Measurements from ENCODE around the gene KIAA1217. TPM values are rescaled to one million over a fixed set of nuclear protein-coding genes. Genes with fewer than 3 reads are reported as not detected.
"Not testable (repeated sequence)": the region's sequence is repeated elsewhere in the genome, so short reads cannot be mapped to it uniquely, and the experiment has no call there.

The KIAA1217 gene
- polyA plus RNA-seq, 1 donor from 2014 or later, result 0.22 TPM

- TF ChIP-seq TAF1 (IDR thresholded peaks at IDR 0.05; ENCODE audit: low read depth), result no peak
- no peak overlapping the region for H3K27ac ChIP-seq (ENCODE audit: low read length)
- H4K20me1 ChIP-seq (ENCODE audit: insufficient read depth), result no peaks in the 10 kb centered on the region
Measured at GRCh38 chr10:24481241-24481640, 272.3 kb downstream of the KIAA1217 start.

DNA sequence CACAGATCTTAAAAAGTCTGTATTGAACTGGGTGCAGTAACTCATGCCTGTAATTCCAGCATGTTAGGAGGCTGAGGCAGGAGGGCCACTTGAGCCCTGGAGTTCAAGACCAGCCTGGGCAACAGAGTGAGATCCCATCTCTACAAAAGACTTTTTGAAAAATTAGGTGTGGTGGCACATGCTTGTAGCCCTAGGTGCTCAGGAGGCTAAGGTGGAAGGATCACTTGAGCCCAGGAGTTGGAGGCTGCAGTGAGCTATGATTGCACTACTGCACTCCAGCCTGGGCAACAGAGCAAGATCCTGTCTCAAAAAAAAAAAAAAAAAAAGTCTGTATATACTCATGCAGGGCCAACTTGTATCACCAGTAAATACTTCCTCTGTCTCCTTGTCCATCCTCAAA, 273.8 kb downstream of the KIAA1217 start:
- H3K4me3 ChIP-seq (ENCODE audit: low read length); H3K9me2 ChIP-seq (ENCODE audit: insufficient read depth, low read length); H3K4me2 ChIP-seq (ENCODE audit: low read length); H3K9me3 ChIP-seq (ENCODE audit: low read length); H3K9ac ChIP-seq (ENCODE audit: low read length); H3K27ac ChIP-seq (ENCODE audit: low read length); H4K20me1 ChIP-seq (ENCODE audit: insufficient read depth); H2AFZ ChIP-seq (ENCODE audit: low read depth, low read length); H3F3A ChIP-seq (ENCODE audit: insufficient read depth, low read length, poor library complexity, severe bottlenecking); H3K79me2 ChIP-seq (replicated peaks; ENCODE audit: insufficient read depth, low read length); H3K27me3 ChIP-seq (ENCODE audit: insufficient read depth, low read depth, low read length); H3K36me3 ChIP-seq (ENCODE audit: insufficient read depth, low read length): not testable (repeated sequence)

More at GRCh38 chr10:24481241-24481640, 272.3 kb downstream of the KIAA1217 start:
- no peaks in the 10 kb centered on the region for H3K9me2 ChIP-seq (ENCODE audit: insufficient read depth, low read length)
- H3F3A ChIP-seq (ENCODE audit: insufficient read depth, low read length, poor library complexity, severe bottlenecking), result no peaks in the 10 kb centered on the region
- H3K27me3 ChIP-seq (ENCODE audit: insufficient read depth, low read depth, low read length), result no peaks in the 10 kb centered on the region
- H3K4me3 ChIP-seq (ENCODE audit: low read length), result no peak overlapping the region
- H3K79me2 ChIP-seq (replicated peaks; ENCODE audit: insufficient read depth, low read length), result no peaks in the 10 kb centered on the region
- H3K4me2 ChIP-seq (ENCODE audit: low read length), result no peak overlapping the region
- no peaks in the 10 kb centered on the region for H3K36me3 ChIP-seq (ENCODE audit: insufficient read depth, low read length)
- no peak overlapping the region for H3K9ac ChIP-seq (ENCODE audit: low read length)
- no peaks in the 10 kb centered on the region for H3K9me3 ChIP-seq (ENCODE audit: low read length)
- no peak overlapping the region for H2AFZ ChIP-seq (ENCODE audit: low read depth, low read length)

DNA sequence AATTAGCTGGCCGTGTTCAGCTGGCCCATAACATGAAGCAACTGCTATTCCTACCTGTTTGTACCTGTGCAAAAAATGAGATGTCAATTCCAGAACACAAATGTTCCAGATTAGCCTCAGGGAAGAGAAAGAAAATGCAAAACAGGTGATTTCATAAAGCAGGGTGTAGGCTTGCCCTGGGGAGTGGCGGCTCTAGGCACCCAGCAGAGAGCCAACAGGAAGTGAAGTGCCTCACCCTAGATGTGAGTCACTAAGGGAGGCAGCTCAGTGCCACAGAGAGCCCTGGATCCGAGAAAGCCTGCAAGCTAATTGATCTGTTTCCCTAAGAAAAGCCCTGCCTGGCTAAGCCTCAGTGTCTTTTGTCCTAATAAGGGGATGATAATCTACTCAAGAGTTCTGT, 274.8 kb downstream of the KIAA1217 start:
- Histone ChIP-seq H4K20me1 (ENCODE audit: insufficient read depth) (no peaks in the 10 kb centered on the region), H3K9me2 (ENCODE audit: insufficient read depth, low read length) (no peaks in the 10 kb centered on the region), H3K79me2 (replicated peaks; ENCODE audit: insufficient read depth, low read length) (no peaks in the 10 kb centered on the region), H3K9ac (ENCODE audit: low read length) (no peak overlapping the region), H3K9me3 (ENCODE audit: low read length) (no peaks in the 10 kb centered on the region), H3K27ac (ENCODE audit: low read length) (no peak overlapping the region), H3K4me3 (ENCODE audit: low read length) (no peak overlapping the region), H3F3A (ENCODE audit: insufficient read depth, low read length, poor library complexity, severe bottlenecking) (no peaks in the 10 kb centered on the region), H3K36me3 (ENCODE audit: insufficient read depth, low read length) (no peaks in the 10 kb centered on the region), H3K27me3 (ENCODE audit: insufficient read depth, low read depth, low read length) (no peaks in the 10 kb centered on the region), H2AFZ (ENCODE audit: low read depth, low read length) (no peak overlapping the region), H3K4me2 (ENCODE audit: low read length) (no peak overlapping the region)
- TF ChIP-seq POLR2AphosphoS5 (IDR thresholded peaks at IDR 0.05) (no peak), TAF1 (IDR thresholded peaks at IDR 0.05; ENCODE audit: low read depth) (no peak), EZH2 (IDR thresholded peaks at IDR 0.05; ENCODE audit: borderline replicate concordance, insufficient read depth, low read length, poor library complexity, severe bottlenecking) (no peak), RAD21 (conservative IDR thresholded peaks at IDR 0.05) (no peak), EP300 (conservative IDR thresholded peaks at IDR 0.05; ENCODE audit: poor library complexity, severe bottlenecking) (no peak), SMC3 (conservative IDR thresholded peaks at IDR 0.05; ENCODE audit: poor library complexity) (no peak), MXI1 (conservative IDR thresholded peaks at IDR 0.05; ENCODE audit: poor library complexity, severe bottlenecking) (no peak), CTCF (IDR thresholded peaks at IDR 0.05; ENCODE audit: poor library complexity, severe bottlenecking) (no peak)
- TF ChIP-seq, protein P1, sequence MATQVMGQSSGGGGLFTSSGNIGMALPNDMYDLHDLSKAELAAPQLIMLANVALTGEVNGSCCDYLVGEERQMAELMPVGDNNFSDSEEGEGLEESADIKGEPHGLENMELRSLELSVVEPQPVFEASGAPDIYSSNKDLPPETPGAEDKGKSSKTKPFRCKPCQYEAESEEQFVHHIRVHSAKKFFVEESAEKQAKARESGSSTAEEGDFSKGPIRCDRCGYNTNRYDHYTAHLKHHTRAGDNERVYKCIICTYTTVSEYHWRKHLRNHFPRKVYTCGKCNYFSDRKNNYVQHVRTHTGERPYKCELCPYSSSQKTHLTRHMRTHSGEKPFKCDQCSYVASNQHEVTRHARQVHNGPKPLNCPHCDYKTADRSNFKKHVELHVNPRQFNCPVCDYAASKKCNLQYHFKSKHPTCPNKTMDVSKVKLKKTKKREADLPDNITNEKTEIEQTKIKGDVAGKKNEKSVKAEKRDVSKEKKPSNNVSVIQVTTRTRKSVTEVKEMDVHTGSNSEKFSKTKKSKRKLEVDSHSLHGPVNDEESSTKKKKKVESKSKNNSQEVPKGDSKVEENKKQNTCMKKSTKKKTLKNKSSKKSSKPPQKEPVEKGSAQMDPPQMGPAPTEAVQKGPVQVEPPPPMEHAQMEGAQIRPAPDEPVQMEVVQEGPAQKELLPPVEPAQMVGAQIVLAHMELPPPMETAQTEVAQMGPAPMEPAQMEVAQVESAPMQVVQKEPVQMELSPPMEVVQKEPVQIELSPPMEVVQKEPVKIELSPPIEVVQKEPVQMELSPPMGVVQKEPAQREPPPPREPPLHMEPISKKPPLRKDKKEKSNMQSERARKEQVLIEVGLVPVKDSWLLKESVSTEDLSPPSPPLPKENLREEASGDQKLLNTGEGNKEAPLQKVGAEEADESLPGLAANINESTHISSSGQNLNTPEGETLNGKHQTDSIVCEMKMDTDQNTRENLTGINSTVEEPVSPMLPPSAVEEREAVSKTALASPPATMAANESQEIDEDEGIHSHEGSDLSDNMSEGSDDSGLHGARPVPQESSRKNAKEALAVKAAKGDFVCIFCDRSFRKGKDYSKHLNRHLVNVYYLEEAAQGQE (IDR thresholded peaks at IDR 0.05; ENCODE audit: borderline replicate concordance), result no peak
